IMR-90 (cell line): ENCODE measurements around the gene NRP2. TPM values are rescaled to one million over a fixed set of nuclear protein-coding genes. Genes with fewer than 3 reads are reported as not detected.

ENCODE experiments used
- ATAC-seq: fragments of 200-7000 bp; cut with Tn5 transposase; 2 replicates; pipeline ENCODE4 v1.9.1; 2020; ENCODE audit warnings: low read depth, mild to moderate bottlenecking, moderate library complexity
- BruUV-seq: library from RNA; stranded (reverse); fragments of 400-500 nt; replicated peaks from 2 replicates; lab custom pipeline; 2021; lab: Mats Ljungman, UMichigan
- CTCF ChIA-PET: fragments of 300-600 bp; formaldehyde crosslinking; extraction: SDS; loops from one replicate; lab custom pipeline; 2021; ENCODE audit warnings: antibody characterized with exemption; lab: Yijun Ruan, JAX
- POLR2A ChIA-PET: fragments of 300-600 bp; sonication (Branson Sonifier 250); formaldehyde crosslinking; loops from one replicate; lab custom pipeline; 2022; ENCODE audit warnings: antibody characterized with exemption; ENCODE audit not compliant: unreplicated experiment; lab: Charles Lee
- DNase-seq: peaks from one replicate; pipeline ENCODE4 v3.0.0; 2013
- H2AFZ ChIP-seq: replicated peaks from 2 replicates; pipeline ENCODE3; 2013; ENCODE audit warnings: low read length, mild to moderate bottlenecking; ENCODE audit not compliant: poor library complexity
- H2AK5ac ChIP-seq: 2 replicates; pipeline ENCODE4 v1.6.1; 2013; ENCODE audit warnings: low read depth, low read length, inconsistent platforms
- H2AK9ac ChIP-seq: replicated peaks from 2 replicates; pipeline ENCODE3; 2013; ENCODE audit warnings: mild to moderate bottlenecking, low read depth, low read length, moderate library complexity; ENCODE audit not compliant: poor library complexity
- H2BK120ac ChIP-seq: 2 replicates; pipeline ENCODE4 v1.6.1; 2013; ENCODE audit warnings: low read depth, low read length, inconsistent platforms
- H2BK15ac ChIP-seq: 3 replicates; pipeline ENCODE4 v1.6.1; 2013; ENCODE audit warnings: low read depth, low read length, inconsistent platforms
- H2BK20ac ChIP-seq: 2 replicates; pipeline ENCODE4 v1.6.1; 2013; ENCODE audit warnings: low read depth, mild to moderate bottlenecking, inconsistent platforms, low read length, moderate library complexity
- H2BK5ac ChIP-seq: 2 replicates; pipeline ENCODE4 v1.6.1; 2013; ENCODE audit warnings: mild to moderate bottlenecking, low read depth, low read length, inconsistent platforms; ENCODE audit not compliant: poor library complexity, severe bottlenecking
- H3K14ac ChIP-seq: replicated peaks from 2 replicates; pipeline ENCODE4 v1.6.1; 2013; ENCODE audit warnings: low read depth, low read length, inconsistent platforms
- H3K18ac ChIP-seq: 2 replicates; pipeline ENCODE4 v1.6.1; 2013; ENCODE audit warnings: low read depth, low read length, control low read depth
- H3K23ac ChIP-seq: 2 replicates; pipeline ENCODE4 v1.6.1; 2013; ENCODE audit warnings: low read depth, low read length, inconsistent platforms
- H3K27ac ChIP-seq: 2 replicates; pipeline ENCODE4 v1.5.1; 2013; ENCODE audit warnings: mild to moderate bottlenecking, control low read depth, low read length; ENCODE audit not compliant: insufficient read depth
- H3K27me3 ChIP-seq: 2 replicates; pipeline ENCODE4 v1.6.1; 2013; ENCODE audit warnings: low read length; ENCODE audit not compliant: control insufficient read depth, insufficient read depth
- H3K36me3 ChIP-seq: 2 replicates; pipeline ENCODE4 v1.6.1; 2013; ENCODE audit warnings: low read length, mixed read lengths; ENCODE audit not compliant: control insufficient read depth, insufficient read depth
- H3K4ac ChIP-seq: 2 replicates; pipeline ENCODE4 v1.6.1; 2013; ENCODE audit warnings: low read depth, low read length, inconsistent platforms
- H3K4me1 ChIP-seq: 2 replicates; pipeline ENCODE4 v1.6.1; 2013; ENCODE audit warnings: low read length, mixed read lengths; ENCODE audit not compliant: control insufficient read depth, insufficient read depth
- H3K4me2 ChIP-seq: 2 replicates; pipeline ENCODE4 v1.6.1; 2013; ENCODE audit warnings: low read depth, mild to moderate bottlenecking, control low read depth, low read length, moderate library complexity
- H3K4me3 ChIP-seq: 2 replicates; pipeline ENCODE4 v1.5.1; 2013; ENCODE audit warnings: low read depth, mild to moderate bottlenecking, control low read depth, low read length, moderate library complexity; ENCODE audit not compliant: insufficient read depth
- H3K56ac ChIP-seq: 2 replicates; pipeline ENCODE4 v1.6.1; 2013; ENCODE audit warnings: low read length, inconsistent platforms; ENCODE audit not compliant: insufficient read depth; ENCODE audit errors: extremely low read depth
- H3K79me1 ChIP-seq, 2 experiments: 2 replicates each; pipeline ENCODE4 v1.6.1; 2013; ENCODE audit warnings: low read length in 2 of 2, inconsistent platforms in 1 of 2, low read depth in 1 of 2
- H3K9ac ChIP-seq: 2 replicates; pipeline ENCODE4 v1.6.1; 2013; ENCODE audit warnings: low read depth, low read length, control low read depth
- H3K9me1 ChIP-seq: 2 replicates; pipeline ENCODE4 v1.6.1; 2013; ENCODE audit warnings: low read length, inconsistent platforms; ENCODE audit not compliant: insufficient read depth
- H3K9me3 ChIP-seq: 2 replicates; pipeline ENCODE4 v1.6.1; 2013; ENCODE audit warnings: low read length; ENCODE audit not compliant: control insufficient read depth, insufficient read depth
- H4K20me1 ChIP-seq: 2 replicates; pipeline ENCODE4 v1.6.1; 2013; ENCODE audit warnings: low read length, inconsistent platforms; ENCODE audit not compliant: insufficient read depth
- H4K5ac ChIP-seq: 2 replicates; pipeline ENCODE4 v1.6.1; 2013; ENCODE audit warnings: mild to moderate bottlenecking, low read depth, low read length, control low read depth
- H4K8ac ChIP-seq, 2 experiments: 2 replicates each; pipeline ENCODE4 v1.6.1; 2013; ENCODE audit warnings: low read depth in 2 of 2, low read length in 2 of 2, control low read depth in 1 of 2, inconsistent platforms in 1 of 2
- H4K91ac ChIP-seq: 2 replicates; pipeline ENCODE4 v1.6.1; 2013; ENCODE audit warnings: low read depth, low read length, inconsistent platforms; ENCODE audit not compliant: insufficient read depth
- BHLHE40 ChIP-seq: fragments of 150-350 bp; IDR thresholded peaks from 2 replicates; pipeline ENCODE4 v1.6.1; 2016; ENCODE audit warnings: mild to moderate bottlenecking, low read depth, low read length
- CEBPB ChIP-seq: IDR thresholded peaks from 2 replicates; pipeline ENCODE4 v1.6.1; 2012; ENCODE audit warnings: low read depth, low read length, improper control_type of control experiment
- CHD1 ChIP-seq: IDR thresholded peaks from 2 replicates; pipeline ENCODE4 v1.6.1; 2012; ENCODE audit warnings: low read depth, low read length, improper control_type of control experiment
- MAFK ChIP-seq: IDR thresholded peaks from 2 replicates; pipeline ENCODE4 v1.6.1; 2012; ENCODE audit warnings: low read depth, low read length, improper control_type of control experiment
- MXI1 ChIP-seq: IDR thresholded peaks from 2 replicates; pipeline ENCODE4 v1.6.1; 2012; ENCODE audit warnings: low read depth, mild to moderate bottlenecking, low read length, moderate library complexity, borderline replicate concordance
- POLR2A ChIP-seq: IDR thresholded peaks from 2 replicates; pipeline ENCODE4 v1.6.1; 2012; ENCODE audit warnings: mild to moderate bottlenecking, low read depth, low read length
- SMC3 ChIP-seq: fragments of 150-350 bp; IDR thresholded peaks from 2 replicates; pipeline ENCODE4 v1.6.1; 2016; ENCODE audit warnings: low read depth, mild to moderate bottlenecking, antibody characterized with exemption, low read length, moderate library complexity
- WGBS, 2 experiments: methylation state at CpG; one replicate each; pipeline versions ENCODE4 v1.1.5 to v1.1.7; 2013; ENCODE audit warnings: missing lambda C conversion rate in 2 of 2; ENCODE audit not compliant: insufficient read length in 1 of 2; ENCODE audit errors: extremely low coverage in 2 of 2; 5-methylcytosine and 5-hydroxymethylcytosine counted together
- dilution Hi-C: fragments of 300-500 bp; cut with HindIII; formaldehyde crosslinking; loops from one replicate; pipeline ENCODE4 v1.14.3; 2018; ENCODE audit warnings: low sequenced_read_pairs; ENCODE audit not compliant: unreplicated experiment
- in situ Hi-C: fragments of 300-500 bp; cut with MboI; formaldehyde crosslinking; loops from 3 replicates; pipeline ENCODE4 v1.14.3; 2019; ENCODE audit warnings: low sequenced_read_pairs, inconsistent platforms, mixed read lengths
- intact Hi-C: fragments of 100-400 bp; cut with micrococcal nuclease; formaldehyde crosslinking; loops from 2 replicates; pipeline ENCODE4 v1.10.0; 2022
- polyA plus RNA-seq, 3 experiments: library from polyadenylated mRNA; depleted of rRNA; stranded (reverse); fragments of >200 nt; gene quantifications; 2 replicates each; pipeline ENCODE4 v1.2.3, GENCODE V29; 2012; ENCODE audit warnings: low replicate concordance in 1 of 3
- total RNA-seq: library from RNA; depleted of rRNA; stranded (reverse); fragments of >200 nt; gene quantifications from 2 replicates; pipeline ENCODE4 v1.2.3, GENCODE V29; 2012
- TF ChIP-seq, protein P1 (sequence below): conservative IDR thresholded peaks from 2 replicates; pipeline ENCODE4 v1.5.1; 2012; ENCODE audit warnings: mild to moderate bottlenecking, low read depth, low read length, improper control_type of control experiment
- TF ChIP-seq, protein P2 (sequence below): fragments of 150-350 bp; IDR thresholded peaks from 2 replicates; pipeline ENCODE4 v1.6.1; 2017; ENCODE audit warnings: mild to moderate bottlenecking, antibody characterized with exemption, low read length, low read depth

NRP2 gene
- total and polyA plus RNA-seq, 2 of the 4 experiments (the other 2 are of a cell fraction) = 46.4 to 51.3 TPM

DNA sequence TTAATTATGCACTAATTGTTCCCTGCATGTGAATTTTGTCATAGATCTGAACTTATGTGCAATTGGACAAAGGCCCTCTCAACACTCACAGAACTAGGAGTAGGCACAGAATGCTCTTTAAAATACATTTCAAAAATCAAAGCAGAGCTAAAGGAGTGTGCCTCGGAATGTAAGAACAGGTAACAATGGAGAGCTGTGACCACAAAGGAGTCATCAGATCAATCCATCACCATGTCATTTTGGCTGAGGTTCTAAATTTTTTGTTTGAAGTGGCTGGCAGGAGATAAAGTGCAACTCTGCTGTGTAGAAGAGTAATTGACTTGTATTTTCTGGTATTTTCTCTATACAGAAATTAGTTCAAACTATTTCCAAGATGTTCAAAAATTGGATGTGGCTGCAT, 155.4 kb downstream of the NRP2 start:
- Histone ChIP-seq H2AK5ac (no peak overlapping the region), H2BK120ac (no peak overlapping the region), H4K91ac (no peak overlapping the region), H4K8ac (no peak overlapping the region), H3K27me3 (peaks cover 16% of the 10 kb centered on the region), H3K27ac (no peak overlapping the region), H4K20me1 (no peaks in the 10 kb centered on the region), H3K79me1 (no peaks in the 10 kb centered on the region), H3K4me1 (peaks cover 4% of the 10 kb centered on the region; the same call in 1 of the 2 replicates), H3K4me3 (no peak overlapping the region), H2BK5ac (no peak overlapping the region), H3K14ac (no peak overlapping the region), H2BK15ac (no peak overlapping the region), H2BK20ac (no peak overlapping the region), H3K4ac (no peak overlapping the region), H3K9ac (no peak overlapping the region), H3K36me3 (no peaks in the 10 kb centered on the region), H2AK9ac (no peak overlapping the region), H3K23ac (no peak overlapping the region), H3K18ac (no peak overlapping the region), H3K9me1 (no peaks in the 10 kb centered on the region), H3K56ac (no peak overlapping the region), H3K9me3 (no peaks in the 10 kb centered on the region), H3K4me2 (no peak overlapping the region), H2AFZ (no peak overlapping the region), H4K5ac (no peak overlapping the region)
- POLR2A ChIA-PET = no interaction called here
- CTCF ChIA-PET = interaction anchor here (1.2 kb wide), 1 partner anchor 701 kb away, joined by 3 read pairs; no protein-coding TSS in a partner anchor
- DNase-seq (no peak), ATAC-seq (no peak)
- WGBS, 2 experiments = no CpG with 5 or more reads among the region's 1 CpG
- no peak for TF ChIP-seq BHLHE40
- TF ChIP-seq SMC3 = no peak
- TF ChIP-seq POLR2A = no peak
- TF ChIP-seq, protein P1, sequence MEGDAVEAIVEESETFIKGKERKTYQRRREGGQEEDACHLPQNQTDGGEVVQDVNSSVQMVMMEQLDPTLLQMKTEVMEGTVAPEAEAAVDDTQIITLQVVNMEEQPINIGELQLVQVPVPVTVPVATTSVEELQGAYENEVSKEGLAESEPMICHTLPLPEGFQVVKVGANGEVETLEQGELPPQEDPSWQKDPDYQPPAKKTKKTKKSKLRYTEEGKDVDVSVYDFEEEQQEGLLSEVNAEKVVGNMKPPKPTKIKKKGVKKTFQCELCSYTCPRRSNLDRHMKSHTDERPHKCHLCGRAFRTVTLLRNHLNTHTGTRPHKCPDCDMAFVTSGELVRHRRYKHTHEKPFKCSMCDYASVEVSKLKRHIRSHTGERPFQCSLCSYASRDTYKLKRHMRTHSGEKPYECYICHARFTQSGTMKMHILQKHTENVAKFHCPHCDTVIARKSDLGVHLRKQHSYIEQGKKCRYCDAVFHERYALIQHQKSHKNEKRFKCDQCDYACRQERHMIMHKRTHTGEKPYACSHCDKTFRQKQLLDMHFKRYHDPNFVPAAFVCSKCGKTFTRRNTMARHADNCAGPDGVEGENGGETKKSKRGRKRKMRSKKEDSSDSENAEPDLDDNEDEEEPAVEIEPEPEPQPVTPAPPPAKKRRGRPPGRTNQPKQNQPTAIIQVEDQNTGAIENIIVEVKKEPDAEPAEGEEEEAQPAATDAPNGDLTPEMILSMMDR = no peak
- TF ChIP-seq CHD1 = no peak
- TF ChIP-seq, protein P2, sequence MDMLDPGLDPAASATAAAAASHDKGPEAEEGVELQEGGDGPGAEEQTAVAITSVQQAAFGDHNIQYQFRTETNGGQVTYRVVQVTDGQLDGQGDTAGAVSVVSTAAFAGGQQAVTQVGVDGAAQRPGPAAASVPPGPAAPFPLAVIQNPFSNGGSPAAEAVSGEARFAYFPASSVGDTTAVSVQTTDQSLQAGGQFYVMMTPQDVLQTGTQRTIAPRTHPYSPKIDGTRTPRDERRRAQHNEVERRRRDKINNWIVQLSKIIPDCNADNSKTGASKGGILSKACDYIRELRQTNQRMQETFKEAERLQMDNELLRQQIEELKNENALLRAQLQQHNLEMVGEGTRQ = no peak
- TF ChIP-seq MXI1 = no peak
- TF ChIP-seq CEBPB = no peak
- no peak for TF ChIP-seq MAFK
- intact Hi-C loops (no loop called here), dilution Hi-C loops (no loop called here), in situ Hi-C loops (no loop called here)
- no TSS peak for BruUV-seq
